ENCODE measurements around the gene TH. TPM values are rescaled to one million over a fixed set of nuclear protein-coding genes. Genes with fewer than 3 reads are reported as not detected.
A peak's percentile ranks its signal among the peaks of the same experiment; 100 is the strongest.

TH gene
- total and polyA plus RNA-seq, 2 of the 4 experiments (the other 2 are of a cell fraction), result 0.10 TPM; not detected in 1

DNA sequence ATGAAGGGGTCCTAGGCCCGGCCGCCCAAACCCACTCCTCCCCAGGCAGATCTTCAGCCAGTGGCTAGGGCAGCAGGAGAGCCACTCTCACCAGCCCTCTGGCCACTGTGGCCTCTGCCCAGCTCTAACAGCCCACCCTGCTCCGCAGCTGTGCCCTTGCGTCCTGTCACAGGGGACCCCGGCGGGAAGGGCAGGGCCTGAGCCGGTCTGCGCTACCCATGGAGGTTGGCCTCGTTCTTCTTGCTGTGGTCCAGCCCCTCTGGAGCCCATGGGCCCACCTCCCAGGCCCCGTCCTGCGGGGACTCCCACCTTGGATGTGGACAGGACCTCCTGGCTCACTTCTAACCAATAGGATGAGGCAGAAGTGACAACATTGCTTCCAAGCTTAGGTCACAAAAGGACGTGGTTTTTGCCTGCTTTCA, 38.3 kb upstream of the TH start:
- Histone ChIP-seq H3K9me1 (ENCODE audit: insufficient read depth, low read length) (no peaks in the 10 kb centered on the region), H3K23ac (ENCODE audit: low read depth, low read length) (no peak overlapping the region), H4K5ac (ENCODE audit: low read depth, low read length) (no peak overlapping the region), H3K4me3 (ENCODE audit: insufficient read depth, low read depth, low read length) (no peak overlapping the region), H3K9me3 (ENCODE audit: control insufficient read depth, insufficient read depth, low read length) (peaks cover 5% of the 10 kb centered on the region; the same call in 1 of the 2 replicates), H3K27ac (ENCODE audit: insufficient read depth, low read length) (no peak overlapping the region), H3K56ac (ENCODE audit: extremely low read depth, insufficient read depth, low read length) (no peak overlapping the region), H3K18ac (ENCODE audit: low read depth, low read length) (no peak overlapping the region), H3K4me1 (ENCODE audit: control insufficient read depth, insufficient read depth, low read length) (no peaks in the 10 kb centered on the region), H2BK120ac (ENCODE audit: low read depth, low read length) (no peak overlapping the region), H3K14ac (replicated peaks; ENCODE audit: low read depth, low read length) (no peak overlapping the region), H3K79me1 (ENCODE audit: low read depth in 1 of 2, low read length in 2 of 2) (no peaks in the 10 kb centered on the region), H2AFZ (replicated peaks; ENCODE audit: low read length, poor library complexity) (peak overlapping the region; percentile 58), H4K8ac (ENCODE audit: low read depth in 2 of 2, low read length in 2 of 2) (no peak overlapping the region), H3K9ac (ENCODE audit: low read depth, low read length) (no peak overlapping the region), H2BK15ac (ENCODE audit: low read depth, low read length) (no peak overlapping the region), H2BK5ac (ENCODE audit: low read depth, low read length, poor library complexity, severe bottlenecking) (no peak overlapping the region), H4K91ac (ENCODE audit: insufficient read depth, low read depth, low read length) (no peak overlapping the region), H3K4me2 (ENCODE audit: low read depth, low read length) (no peak overlapping the region), H4K20me1 (ENCODE audit: insufficient read depth, low read length) (no peaks in the 10 kb centered on the region; the same call in 1 of the 2 replicates), H3K36me3 (ENCODE audit: control insufficient read depth, insufficient read depth, low read length) (no peaks in the 10 kb centered on the region), H2AK9ac (replicated peaks; ENCODE audit: low read depth, low read length, poor library complexity) (no peak overlapping the region), H3K4ac (ENCODE audit: low read depth, low read length) (no peak overlapping the region), H2BK20ac (ENCODE audit: low read depth, low read length) (no peak overlapping the region), H2AK5ac (ENCODE audit: low read depth, low read length) (no peak overlapping the region), H3K27me3 (ENCODE audit: control insufficient read depth, insufficient read depth, low read length) (peaks cover 37% of the 10 kb centered on the region)
- ChIA-PET CTCF (no interaction called here), POLR2A (ENCODE audit: unreplicated experiment) (no interaction called here)
- no TSS peak for BruUV-seq (replicated peaks)
- dilution Hi-C loops (cut with HindIII; ENCODE audit: low sequenced_read_pairs, unreplicated experiment) (no loop called here), intact Hi-C loops (cut with micrococcal nuclease) (no loop called here), in situ Hi-C loops (cut with MboI; ENCODE audit: low sequenced_read_pairs) (no loop called here)
- WGBS, 2 experiments (ENCODE audit: extremely low coverage in 2 of 2, insufficient read length in 1 of 2), result no CpG with 5 or more reads among the region's 12 CpGs
- no peak for ATAC-seq (ENCODE audit: low read depth)
- no peak for TF ChIP-seq CHD1 (IDR thresholded peaks at IDR 0.05; ENCODE audit: low read depth, low read length)
- no peak for TF ChIP-seq POLR2A (IDR thresholded peaks at IDR 0.05; ENCODE audit: low read depth, low read length)
- no peak for TF ChIP-seq RFX5 (IDR thresholded peaks at IDR 0.05; ENCODE audit: low read depth, low read length)
- TF ChIP-seq NFE2L2 (IDR thresholded peaks at IDR 0.05; ENCODE audit: low read depth, low read length), result no peak
- no peak for TF ChIP-seq MAZ (IDR thresholded peaks at IDR 0.05; ENCODE audit: borderline replicate concordance, low read depth, low read length)
- TF ChIP-seq CEBPB (IDR thresholded peaks at IDR 0.05; ENCODE audit: low read depth, low read length), result no peak
- no peak for TF ChIP-seq BHLHE40 (IDR thresholded peaks at IDR 0.05; ENCODE audit: low read depth, low read length)
- no peak for TF ChIP-seq RCOR1 (IDR thresholded peaks at IDR 0.05; ENCODE audit: insufficient replicate concordance, low read length)
- TF ChIP-seq, protein P1, sequence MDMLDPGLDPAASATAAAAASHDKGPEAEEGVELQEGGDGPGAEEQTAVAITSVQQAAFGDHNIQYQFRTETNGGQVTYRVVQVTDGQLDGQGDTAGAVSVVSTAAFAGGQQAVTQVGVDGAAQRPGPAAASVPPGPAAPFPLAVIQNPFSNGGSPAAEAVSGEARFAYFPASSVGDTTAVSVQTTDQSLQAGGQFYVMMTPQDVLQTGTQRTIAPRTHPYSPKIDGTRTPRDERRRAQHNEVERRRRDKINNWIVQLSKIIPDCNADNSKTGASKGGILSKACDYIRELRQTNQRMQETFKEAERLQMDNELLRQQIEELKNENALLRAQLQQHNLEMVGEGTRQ (IDR thresholded peaks at IDR 0.05; ENCODE audit: low read depth, low read length), result no peak
- TF ChIP-seq, protein P2, sequence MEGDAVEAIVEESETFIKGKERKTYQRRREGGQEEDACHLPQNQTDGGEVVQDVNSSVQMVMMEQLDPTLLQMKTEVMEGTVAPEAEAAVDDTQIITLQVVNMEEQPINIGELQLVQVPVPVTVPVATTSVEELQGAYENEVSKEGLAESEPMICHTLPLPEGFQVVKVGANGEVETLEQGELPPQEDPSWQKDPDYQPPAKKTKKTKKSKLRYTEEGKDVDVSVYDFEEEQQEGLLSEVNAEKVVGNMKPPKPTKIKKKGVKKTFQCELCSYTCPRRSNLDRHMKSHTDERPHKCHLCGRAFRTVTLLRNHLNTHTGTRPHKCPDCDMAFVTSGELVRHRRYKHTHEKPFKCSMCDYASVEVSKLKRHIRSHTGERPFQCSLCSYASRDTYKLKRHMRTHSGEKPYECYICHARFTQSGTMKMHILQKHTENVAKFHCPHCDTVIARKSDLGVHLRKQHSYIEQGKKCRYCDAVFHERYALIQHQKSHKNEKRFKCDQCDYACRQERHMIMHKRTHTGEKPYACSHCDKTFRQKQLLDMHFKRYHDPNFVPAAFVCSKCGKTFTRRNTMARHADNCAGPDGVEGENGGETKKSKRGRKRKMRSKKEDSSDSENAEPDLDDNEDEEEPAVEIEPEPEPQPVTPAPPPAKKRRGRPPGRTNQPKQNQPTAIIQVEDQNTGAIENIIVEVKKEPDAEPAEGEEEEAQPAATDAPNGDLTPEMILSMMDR (conservative IDR thresholded peaks at IDR 0.05; ENCODE audit: low read depth, low read length), result no peak
- DNase-seq, result no peak
